Measurements from ENCODE around the gene KIRREL3. TPM values are rescaled to one million over a fixed set of nuclear protein-coding genes. Genes with fewer than 3 reads are reported as not detected.

The KIRREL3 gene
- polyA plus RNA-seq, 1 donor (not counting 4 experiments of a cell fraction or from before 2014, with no cell fraction given): 0.04 TPM

DNA sequence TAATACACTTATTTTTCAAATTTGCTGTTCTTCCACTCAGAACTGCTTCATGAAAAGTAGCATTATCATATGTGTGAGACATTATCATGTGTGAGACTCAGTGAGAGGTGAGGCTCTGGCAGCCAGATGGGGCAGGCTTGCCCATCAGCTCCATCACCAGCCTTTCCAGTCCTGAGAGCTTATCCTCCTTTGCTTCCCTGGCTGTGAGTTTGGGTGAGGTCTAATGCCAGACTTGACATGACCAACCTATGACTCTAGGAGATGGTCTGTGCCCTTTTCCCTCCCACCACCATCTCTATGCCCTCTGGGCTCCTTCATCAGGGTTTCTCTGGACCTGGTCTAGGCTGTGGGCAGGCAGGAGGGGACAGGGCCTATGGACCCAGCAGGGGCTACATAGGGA is 145.0 kb downstream of the KIRREL3 start:
- FAIRE-seq: no peak
- H2AFZ ChIP-seq (ENCODE audit: control insufficient read depth, low read length): no peak overlapping the region
- dilution Hi-C loops (cut with MboI; ENCODE audit: extremely low pct_ligation_motif_present, low sequenced_read_pairs): no loop called here
- H3K4me1 ChIP-seq (ENCODE audit: control insufficient read depth, extremely low read depth, insufficient read depth, low read length): no peaks in the 10 kb centered on the region
- no peaks in the 10 kb centered on the region for H3K36me3 ChIP-seq (ENCODE audit: control insufficient read depth in 2 of 2, extremely low read depth in 1 of 2, insufficient read depth in 2 of 2, low read length in 2 of 2)
- no peaks in the 10 kb centered on the region for H3K9me3 ChIP-seq (ENCODE audit: control insufficient read depth, low read depth, low read length)
- no peak overlapping the region for H3K4me3 ChIP-seq (ENCODE audit: control insufficient read depth in 2 of 3, extremely low read depth in 1 of 3, insufficient read depth in 2 of 3, low read depth in 1 of 3, low read length in 3 of 3)
- TF ChIP-seq EZH2 (IDR thresholded peaks at IDR 0.05; ENCODE audit: low read length): no peak
- TF ChIP-seq, protein P1, sequence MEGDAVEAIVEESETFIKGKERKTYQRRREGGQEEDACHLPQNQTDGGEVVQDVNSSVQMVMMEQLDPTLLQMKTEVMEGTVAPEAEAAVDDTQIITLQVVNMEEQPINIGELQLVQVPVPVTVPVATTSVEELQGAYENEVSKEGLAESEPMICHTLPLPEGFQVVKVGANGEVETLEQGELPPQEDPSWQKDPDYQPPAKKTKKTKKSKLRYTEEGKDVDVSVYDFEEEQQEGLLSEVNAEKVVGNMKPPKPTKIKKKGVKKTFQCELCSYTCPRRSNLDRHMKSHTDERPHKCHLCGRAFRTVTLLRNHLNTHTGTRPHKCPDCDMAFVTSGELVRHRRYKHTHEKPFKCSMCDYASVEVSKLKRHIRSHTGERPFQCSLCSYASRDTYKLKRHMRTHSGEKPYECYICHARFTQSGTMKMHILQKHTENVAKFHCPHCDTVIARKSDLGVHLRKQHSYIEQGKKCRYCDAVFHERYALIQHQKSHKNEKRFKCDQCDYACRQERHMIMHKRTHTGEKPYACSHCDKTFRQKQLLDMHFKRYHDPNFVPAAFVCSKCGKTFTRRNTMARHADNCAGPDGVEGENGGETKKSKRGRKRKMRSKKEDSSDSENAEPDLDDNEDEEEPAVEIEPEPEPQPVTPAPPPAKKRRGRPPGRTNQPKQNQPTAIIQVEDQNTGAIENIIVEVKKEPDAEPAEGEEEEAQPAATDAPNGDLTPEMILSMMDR (optimal IDR thresholded peaks at IDR 0.05 in 1 of 3, IDR thresholded peaks at IDR 0.05 in 1 of 3, conservative IDR thresholded peaks at IDR 0.05 in 1 of 3; ENCODE audit: extremely low read depth in 1 of 3, insufficient read depth in 2 of 3, low read length in 3 of 3): no peak
- H3K79me2 ChIP-seq (ENCODE audit: control insufficient read depth, insufficient read depth, low read length): no peaks in the 10 kb centered on the region
- H3K9ac ChIP-seq (ENCODE audit: control insufficient read depth, extremely low read depth, insufficient read depth, low read length): no peak overlapping the region
- H3K27ac ChIP-seq (ENCODE audit: control insufficient read depth, insufficient read depth, low read length): no peak overlapping the region
- no peaks in the 10 kb centered on the region for H3K9me1 ChIP-seq (ENCODE audit: control insufficient read depth, extremely low read depth, insufficient read depth, low read length)
- DNase-seq (ENCODE audit: low read depth, low spot score): no peak
- H4K20me1 ChIP-seq (ENCODE audit: control insufficient read depth, extremely low read depth, insufficient read depth, low read length): no peaks in the 10 kb centered on the region
- no peak overlapping the region for H3K4me2 ChIP-seq (ENCODE audit: control insufficient read depth, extremely low read depth, insufficient read depth, low read depth, low read length)
- no peaks in the 10 kb centered on the region for H3K27me3 ChIP-seq (ENCODE audit: control insufficient read depth, extremely low read depth, insufficient read depth, low read length)

DNA sequence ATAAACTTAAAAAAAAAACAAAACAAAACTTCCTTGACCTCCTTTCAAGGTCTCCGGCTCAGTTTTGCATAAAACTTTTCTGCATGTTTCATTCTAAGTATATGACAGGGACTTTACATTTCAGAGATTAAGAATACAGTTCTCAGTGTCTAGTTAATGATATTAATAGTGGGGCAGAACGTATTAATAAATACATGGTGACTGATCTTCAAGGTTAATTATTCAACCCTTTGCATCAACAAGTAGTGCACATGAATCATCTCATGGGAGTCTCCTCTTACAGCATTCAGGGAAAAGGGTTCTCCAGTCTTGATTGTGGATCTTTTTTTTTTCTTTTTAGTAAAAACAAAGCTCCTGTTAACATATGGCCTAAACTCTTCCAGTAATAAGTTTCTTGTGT is 146.8 kb downstream of the KIRREL3 start:
- no peak overlapping the region for H2AFZ ChIP-seq (ENCODE audit: control insufficient read depth, low read length)
- H3K9ac ChIP-seq (ENCODE audit: control insufficient read depth, extremely low read depth, insufficient read depth, low read length): no peak overlapping the region
- no peaks in the 10 kb centered on the region for H3K79me2 ChIP-seq (ENCODE audit: control insufficient read depth, insufficient read depth, low read length)
- H4K20me1 ChIP-seq (ENCODE audit: control insufficient read depth, extremely low read depth, insufficient read depth, low read length): no peaks in the 10 kb centered on the region
- no peak overlapping the region for H3K27ac ChIP-seq (ENCODE audit: control insufficient read depth, insufficient read depth, low read length)
- no peak for FAIRE-seq
- H3K9me3 ChIP-seq (ENCODE audit: control insufficient read depth, low read depth, low read length): no peaks in the 10 kb centered on the region
- dilution Hi-C loops (cut with MboI; ENCODE audit: extremely low pct_ligation_motif_present, low sequenced_read_pairs): no loop called here
- no peaks in the 10 kb centered on the region for H3K27me3 ChIP-seq (ENCODE audit: control insufficient read depth, extremely low read depth, insufficient read depth, low read length)
- no peak for DNase-seq (ENCODE audit: low read depth, low spot score)
- H3K4me2 ChIP-seq (ENCODE audit: control insufficient read depth, extremely low read depth, insufficient read depth, low read depth, low read length): no peak overlapping the region
- TF ChIP-seq EZH2 (IDR thresholded peaks at IDR 0.05; ENCODE audit: low read length): no peak
- no peaks in the 10 kb centered on the region for H3K9me1 ChIP-seq (ENCODE audit: control insufficient read depth, extremely low read depth, insufficient read depth, low read length)
- no peaks in the 10 kb centered on the region for H3K36me3 ChIP-seq (ENCODE audit: control insufficient read depth in 2 of 2, extremely low read depth in 1 of 2, insufficient read depth in 2 of 2, low read length in 2 of 2)
- H3K4me1 ChIP-seq (ENCODE audit: control insufficient read depth, extremely low read depth, insufficient read depth, low read length): no peaks in the 10 kb centered on the region
- no peak overlapping the region for H3K4me3 ChIP-seq (ENCODE audit: control insufficient read depth in 2 of 3, extremely low read depth in 1 of 3, insufficient read depth in 2 of 3, low read depth in 1 of 3, low read length in 3 of 3)

DNA sequence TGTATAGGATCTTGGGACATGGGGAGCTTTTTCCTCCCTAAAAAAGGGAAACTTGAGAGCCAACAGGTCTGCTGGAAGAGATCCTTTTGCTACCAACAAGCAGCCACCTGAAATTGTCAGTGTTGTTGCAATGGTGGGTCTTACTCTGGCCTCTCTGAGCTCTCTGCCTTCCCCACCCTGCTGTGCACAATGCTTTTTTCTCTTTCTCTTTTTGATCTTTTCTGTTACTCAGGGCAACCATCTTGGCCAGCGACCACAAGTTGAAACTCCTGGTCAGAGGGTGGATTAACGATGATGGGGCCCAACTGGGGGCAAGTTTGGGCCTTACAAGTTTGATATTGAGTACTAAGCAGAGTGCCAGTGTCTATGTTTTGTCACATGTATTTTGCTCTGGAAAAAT is 155.8 kb downstream of the KIRREL3 start:
- H3K9ac ChIP-seq (ENCODE audit: control insufficient read depth, extremely low read depth, insufficient read depth, low read length): no peak overlapping the region
- no peak for FAIRE-seq
- dilution Hi-C loops (cut with MboI; ENCODE audit: extremely low pct_ligation_motif_present, low sequenced_read_pairs): no loop called here

More for the DNA sequence above, 155.8 kb downstream of the KIRREL3 start:
- Histone ChIP-seq H3K4me3 (ENCODE audit: control insufficient read depth in 2 of 3, extremely low read depth in 1 of 3, insufficient read depth in 2 of 3, low read depth in 1 of 3, low read length in 3 of 3) (no peak overlapping the region), H3K36me3 (ENCODE audit: control insufficient read depth in 2 of 2, extremely low read depth in 1 of 2, insufficient read depth in 2 of 2, low read length in 2 of 2) (no peaks in the 10 kb centered on the region), H3K4me1 (ENCODE audit: control insufficient read depth, extremely low read depth, insufficient read depth, low read length) (no peaks in the 10 kb centered on the region), H3K27me3 (ENCODE audit: control insufficient read depth, extremely low read depth, insufficient read depth, low read length) (no peaks in the 10 kb centered on the region), H2AFZ (ENCODE audit: control insufficient read depth, low read length) (no peak overlapping the region), H3K79me2 (ENCODE audit: control insufficient read depth, insufficient read depth, low read length) (no peaks in the 10 kb centered on the region), H3K4me2 (ENCODE audit: control insufficient read depth, extremely low read depth, insufficient read depth, low read depth, low read length) (no peak overlapping the region), H3K27ac (ENCODE audit: control insufficient read depth, insufficient read depth, low read length) (no peak overlapping the region), H3K9me3 (ENCODE audit: control insufficient read depth, low read depth, low read length) (no peaks in the 10 kb centered on the region), H3K9me1 (ENCODE audit: control insufficient read depth, extremely low read depth, insufficient read depth, low read length) (no peaks in the 10 kb centered on the region), H4K20me1 (ENCODE audit: control insufficient read depth, extremely low read depth, insufficient read depth, low read length) (no peaks in the 10 kb centered on the region)
- TF ChIP-seq, protein P1 (optimal IDR thresholded peaks at IDR 0.05 in 1 of 3, IDR thresholded peaks at IDR 0.05 in 1 of 3, conservative IDR thresholded peaks at IDR 0.05 in 1 of 3; ENCODE audit: extremely low read depth in 1 of 3, insufficient read depth in 2 of 3, low read length in 3 of 3): no peak
- TF ChIP-seq EZH2 (IDR thresholded peaks at IDR 0.05; ENCODE audit: low read length): no peak
- DNase-seq (ENCODE audit: low read depth, low spot score): no peak
